GM21526 (cell line): ENCODE data around the gene MYL11.
"Not testable (repeated sequence)": the region's sequence is repeated elsewhere in the genome, so short reads cannot be mapped to it uniquely, and the experiment has no call there.

ENCODE experiments used
- ATAC-seq: cut with Tn5 transposase; IDR thresholded peaks from one replicate; pipeline ENCODE4 v1.9.1; 2021; ENCODE audit warnings: moderate library complexity; ENCODE audit not compliant: unreplicated experiment, low FRiP score

The MYL11 gene

GRCh38 chr16:30374538-30374937 lies at the start of gene MYL11:
TSS of gene MYL11 (plus strand) at chr16:30374802. CDS start at chr16:30374858, 56 bp downstream.
- no peak for ATAC-seq

- ATAC-seq = peak; percentile 84
Observed at GRCh38 chr16:30334473-30334989, 40.1 kb upstream of the MYL11 start.

- peak; percentile 68 for ATAC-seq
Observed at GRCh38 chr16:30335028-30335597, 39.5 kb upstream of the MYL11 start.

DNA sequence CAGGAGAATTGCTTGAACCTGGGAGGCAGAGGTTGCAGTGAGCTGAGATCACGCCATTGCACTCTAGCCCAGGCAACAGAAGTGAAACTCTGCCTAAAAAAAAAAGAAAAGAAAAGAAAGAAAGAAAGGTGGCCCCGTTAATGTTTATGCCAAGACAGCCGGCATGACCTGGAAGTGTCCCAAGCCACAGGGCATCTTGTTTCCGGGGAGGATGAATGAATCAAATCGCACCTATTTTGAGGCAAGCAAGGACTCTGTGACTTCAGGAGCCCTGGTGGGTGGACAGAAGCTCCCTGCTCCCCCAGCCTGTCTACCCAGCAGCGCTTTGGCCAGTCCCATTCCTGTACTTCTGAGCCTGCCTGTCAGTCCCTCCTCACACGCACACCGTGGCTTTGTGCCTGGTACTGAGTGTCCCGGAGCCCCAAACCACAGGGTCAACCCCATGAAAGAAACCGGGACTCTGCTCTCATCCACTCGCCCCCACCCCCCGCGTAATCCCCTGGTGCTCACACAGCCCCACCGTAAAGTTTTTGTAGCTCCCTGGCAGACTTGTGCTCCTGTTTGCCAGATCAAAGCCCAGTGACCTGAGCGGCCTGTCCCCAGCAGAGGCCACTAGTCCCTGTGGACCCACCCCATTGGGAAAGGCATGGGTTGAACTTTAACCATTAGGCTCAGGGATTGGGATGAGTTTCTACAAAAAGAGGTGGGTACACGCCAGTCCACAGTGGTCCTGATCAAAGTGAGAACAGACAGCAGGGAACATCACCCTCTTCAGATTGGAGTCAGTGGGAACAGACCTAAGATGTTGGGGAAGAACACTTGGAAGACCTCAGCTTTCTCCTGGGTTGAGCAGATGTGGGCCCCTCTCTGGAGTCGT lies 38.8 kb upstream of the MYL11 start:
- no peak for ATAC-seq

- not testable (repeated sequence) for ATAC-seq
Observed at GRCh38 chr16:30337964-30338357, 36.6 kb upstream of the MYL11 start.

GRCh38 chr16:30338715-30339114 lies 35.9 kb upstream of the MYL11 start:
- not testable (repeated sequence) for ATAC-seq

- ATAC-seq = no peak
Observed at GRCh38 chr16:30340621-30341020, 34.0 kb upstream of the MYL11 start.

DNA sequence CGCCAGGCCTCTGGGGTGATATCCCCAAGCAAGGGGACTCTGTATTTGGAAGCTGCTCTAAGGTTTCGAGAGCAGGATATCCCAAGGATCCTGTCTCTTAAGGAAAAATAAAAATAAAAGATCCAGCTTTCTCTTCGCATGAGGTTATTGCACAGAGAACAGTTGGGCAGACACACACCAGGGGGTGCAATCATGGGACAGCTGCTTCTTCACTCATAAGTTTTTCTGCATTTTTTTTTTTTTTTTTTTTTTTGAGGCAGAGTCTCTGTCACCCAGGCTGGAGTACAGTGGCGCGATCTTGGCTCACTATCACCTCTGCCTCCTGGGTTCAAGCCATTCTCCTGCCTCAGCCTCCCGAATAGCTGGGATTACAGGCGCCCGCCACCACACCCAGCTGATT lies 32.6 kb upstream of the MYL11 start:
- not testable (repeated sequence) for ATAC-seq

GRCh38 chr16:30342751-30343490 lies 31.7 kb upstream of the MYL11 start:
- no peak for ATAC-seq

GRCh38 chr16:30343491-30343820 lies 31.1 kb upstream of the MYL11 start:
- ATAC-seq = not testable (repeated sequence)

DNA sequence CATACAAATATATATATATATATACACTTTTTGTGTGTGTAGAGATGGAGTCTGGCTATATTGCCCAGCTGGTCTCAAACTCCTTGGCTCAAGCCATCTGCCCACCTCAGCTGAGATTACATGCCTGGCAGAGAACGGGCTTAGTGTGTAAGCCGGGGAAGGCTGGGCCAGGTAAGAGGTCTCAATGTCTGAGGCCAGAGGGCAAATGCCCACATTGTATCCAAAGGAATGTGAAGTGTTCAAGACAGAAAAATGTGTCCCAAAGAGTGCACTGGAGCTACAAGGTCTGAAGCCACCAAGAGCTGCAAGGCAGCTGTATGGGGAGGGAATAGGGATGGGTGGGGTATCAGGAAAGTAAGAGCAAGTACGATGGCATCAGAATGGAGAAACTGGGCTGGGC lies 28.3 kb upstream of the MYL11 start:
- ATAC-seq = no peak

- ATAC-seq = no peak
Observed at GRCh38 chr16:30348113-30348512, 26.5 kb upstream of the MYL11 start.

GRCh38 chr16:30348929-30349328 lies 25.7 kb upstream of the MYL11 start:
- no peak for ATAC-seq

DNA sequence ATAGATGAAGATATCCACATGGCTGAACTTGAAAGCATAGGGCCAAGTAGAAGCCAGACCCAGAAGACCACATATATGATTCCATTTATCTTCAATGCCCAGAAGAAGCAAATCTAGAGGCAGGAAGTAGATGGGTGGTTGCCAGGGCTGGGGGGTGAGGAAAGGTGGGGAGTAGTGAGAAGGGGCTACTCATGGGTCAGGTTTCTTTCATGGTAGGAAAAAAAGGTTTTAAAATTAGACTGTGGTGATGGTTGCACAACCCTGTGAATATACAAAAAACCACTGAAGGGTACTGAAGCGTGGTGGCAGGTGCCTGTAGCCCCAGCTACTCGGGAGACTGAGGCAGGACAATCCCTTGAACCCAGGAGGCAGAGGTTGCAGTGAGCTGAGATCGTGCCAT lies 24.9 kb upstream of the MYL11 start:
- ATAC-seq = no peak

GRCh38 chr16:30350134-30350871 lies 24.3 kb upstream of the MYL11 start:
- ATAC-seq = no peak

GRCh38 chr16:30351001-30351441 lies 23.6 kb upstream of the MYL11 start:
- no peak for ATAC-seq

- ATAC-seq = no peak
Observed at GRCh38 chr16:30351586-30352419, 22.8 kb upstream of the MYL11 start.

DNA sequence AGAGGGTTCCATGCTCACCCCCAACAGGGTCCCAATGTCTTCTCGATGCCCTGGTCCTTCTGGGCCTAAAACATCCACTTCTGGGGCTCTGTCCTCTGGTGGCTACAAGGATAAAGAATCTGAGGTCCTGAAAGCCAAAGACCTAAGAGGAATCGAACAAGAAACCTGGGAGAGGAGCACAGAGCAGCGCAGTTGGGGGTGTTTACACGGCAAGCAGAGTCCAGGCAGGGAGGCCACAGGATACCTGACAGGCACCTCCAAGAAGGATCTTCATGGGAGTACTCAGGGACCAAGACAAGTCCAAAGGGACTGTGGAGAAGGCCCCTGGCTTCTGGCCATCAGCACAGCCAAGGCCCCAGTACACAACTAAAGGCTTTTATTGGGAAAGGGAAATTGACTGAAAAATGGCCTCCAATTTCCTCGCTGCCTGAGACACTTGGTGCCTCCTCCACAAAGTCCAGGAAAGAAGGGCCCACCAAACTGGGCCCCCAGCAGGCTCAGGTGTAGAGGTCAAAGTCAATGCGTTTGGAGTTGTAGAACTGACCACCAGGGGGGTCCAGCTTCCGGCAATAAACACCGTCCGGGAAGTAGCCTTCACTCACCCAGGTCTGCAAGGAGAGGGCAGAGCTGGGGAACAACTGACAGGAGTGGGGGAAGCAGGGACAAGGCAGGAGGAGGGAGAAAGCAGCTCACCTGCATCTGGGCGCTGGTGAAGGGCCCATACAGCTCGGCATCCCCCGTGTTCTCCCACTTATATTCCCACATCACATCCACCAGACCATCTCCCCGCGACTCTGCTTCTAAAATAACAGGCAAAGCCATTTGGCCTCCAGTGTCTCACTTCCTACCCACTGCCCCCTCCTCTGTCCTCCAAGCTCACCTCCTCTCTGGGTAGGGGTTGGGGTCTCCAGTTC lies 21.9 kb upstream of the MYL11 start:
- ATAC-seq = no peak
